PFSK-1 (cell line): ENCODE data around the gene RNF141.

ENCODE experiments used
- FOXP2 ChIP-seq: optimal IDR thresholded peaks from 2 replicates; pipeline ENCODE3; 2011; ENCODE audit warnings: borderline replicate concordance, control low read depth, inconsistent platforms; ENCODE audit not compliant: insufficient read depth; ENCODE audit errors: extremely low read length, extremely low read depth
- POLR2AphosphoS5 ChIP-seq: IDR thresholded peaks from 2 replicates; pipeline ENCODE4 v1.6.1; 2012; ENCODE audit warnings: low read depth, mild to moderate bottlenecking, control low read depth, low read length, moderate library complexity
- REST ChIP-seq, 2 experiments: IDR thresholded peaks; 2 replicates each; pipeline versions ENCODE4 v1.6.1 to v1.8.0; 2011 to 2012; ENCODE audit warnings: low read depth in 2 of 2, low read length in 2 of 2, control low read depth in 1 of 2, inconsistent platforms in 1 of 2, mild to moderate bottlenecking in 1 of 2, moderate library complexity in 1 of 2; ENCODE audit not compliant: insufficient read depth in 1 of 2
- SIN3A ChIP-seq: IDR thresholded peaks from 2 replicates; pipeline ENCODE4 v1.6.1; 2012; ENCODE audit warnings: mild to moderate bottlenecking, low read length, moderate library complexity, borderline replicate concordance; ENCODE audit not compliant: insufficient read depth
- TAF1 ChIP-seq: IDR thresholded peaks from 2 replicates; pipeline ENCODE4 v1.6.1; 2012; ENCODE audit warnings: low read length, control low read depth, borderline replicate concordance; ENCODE audit not compliant: insufficient read depth

Gene RNF141

DNA sequence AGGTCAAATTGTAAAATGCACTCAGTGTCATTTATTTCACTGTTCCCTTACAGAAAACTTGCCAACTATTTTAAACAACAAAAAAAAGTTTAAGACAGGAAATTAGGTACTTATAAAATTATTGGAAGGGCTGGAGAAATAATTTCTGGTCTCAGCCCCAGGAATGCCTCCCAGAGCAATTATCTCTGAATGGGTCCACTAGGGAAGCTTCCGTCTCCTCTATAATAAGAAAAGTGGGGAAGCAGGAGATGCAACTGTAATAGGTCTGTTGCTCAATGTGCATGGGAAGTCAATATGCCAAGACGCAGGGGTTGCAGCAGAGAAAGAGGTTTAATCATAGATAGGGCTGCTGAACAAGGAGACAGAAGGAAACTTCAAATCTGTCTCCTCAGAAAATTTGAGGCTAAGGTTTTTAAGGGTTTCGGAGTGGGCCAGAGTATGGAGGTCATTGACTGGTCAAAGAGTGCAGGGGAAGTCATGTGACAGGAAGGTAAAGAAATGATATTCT lies 10.9 kb upstream of the RNF141 start:
- TF ChIP-seq FOXP2: no peak
- no peak for TF ChIP-seq REST (IDR thresholded peaks at IDR 0.05; ENCODE audit: insufficient read depth in 1 of 2, low read depth in 2 of 2, low read length in 2 of 2)
- TF ChIP-seq POLR2AphosphoS5: no peak
- no peak for TF ChIP-seq SIN3A
- no peak for TF ChIP-seq TAF1

- TF ChIP-seq TAF1 (no peak), REST (IDR thresholded peaks at IDR 0.05; ENCODE audit: insufficient read depth in 1 of 2, low read depth in 2 of 2, low read length in 2 of 2) (no peak), POLR2AphosphoS5 (no peak), SIN3A (no peak), FOXP2 (no peak)
Measured at GRCh38 chr11:10551290-10551592, 10.3 kb upstream of the RNF141 start.

GRCh38 chr11:10550503-10551289 lies 9.7 kb upstream of the RNF141 start:
- TF ChIP-seq REST (IDR thresholded peaks at IDR 0.05; ENCODE audit: insufficient read depth in 1 of 2, low read depth in 2 of 2, low read length in 2 of 2) (no peak), TAF1 (no peak), SIN3A (no peak), FOXP2 (no peak), POLR2AphosphoS5 (no peak)

DNA sequence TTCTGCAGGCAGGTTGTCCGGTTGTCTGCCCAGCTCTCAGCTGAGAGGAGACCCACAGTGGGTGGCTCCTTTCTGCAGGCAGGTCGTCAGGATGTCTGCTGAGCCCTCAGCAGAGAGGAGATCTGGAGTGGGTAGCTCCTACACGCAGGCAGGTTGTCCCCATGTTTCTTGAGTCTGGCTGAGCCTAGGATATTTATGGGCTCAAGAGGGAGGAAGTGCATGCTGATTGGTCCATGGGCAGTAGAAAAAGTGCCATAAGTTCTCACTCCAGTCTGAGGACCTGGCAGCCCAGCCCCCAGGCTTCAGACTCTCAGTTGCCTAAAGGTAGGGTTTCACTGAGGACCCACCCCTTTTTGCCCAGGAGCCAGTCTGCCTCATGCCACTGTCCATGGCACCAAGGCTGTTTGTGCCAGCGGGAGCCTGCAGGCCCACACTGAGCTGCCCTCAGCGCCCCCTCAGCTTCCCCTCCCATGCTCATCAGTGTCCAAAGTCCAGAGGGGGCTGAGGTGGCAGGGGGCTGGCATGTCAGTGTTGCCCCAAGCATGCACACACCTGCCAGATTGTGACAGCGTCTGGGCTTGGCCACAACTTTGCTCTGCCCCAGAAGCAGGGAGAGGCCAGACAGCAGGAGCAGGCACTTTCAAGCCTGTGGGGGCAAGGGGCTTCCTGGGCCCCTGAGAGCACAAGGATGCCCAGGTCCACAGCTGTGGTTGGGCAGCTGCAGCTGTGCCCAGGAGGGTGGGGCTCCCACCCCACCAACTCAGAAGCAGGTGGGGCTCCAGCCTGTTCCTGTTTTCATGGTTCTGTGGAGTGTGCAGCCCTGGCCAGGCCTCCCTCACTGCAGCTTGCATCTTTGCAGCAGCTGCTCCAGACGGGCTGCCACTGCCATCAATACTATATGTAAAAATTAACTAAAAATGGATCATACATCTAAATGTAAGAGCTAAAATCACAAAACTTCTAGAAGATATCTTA lies 3.8 kb upstream of the RNF141 start:
- TF ChIP-seq FOXP2: no peak
- TF ChIP-seq POLR2AphosphoS5: no peak
- TF ChIP-seq SIN3A: no peak
- no peak for TF ChIP-seq REST (IDR thresholded peaks at IDR 0.05; ENCODE audit: insufficient read depth in 1 of 2, low read depth in 2 of 2, low read length in 2 of 2)
- TF ChIP-seq TAF1: no peak
